Adrenal gland (tissue), 12 donors: ENCODE data around the gene TMEM273. TPM values are rescaled to one million over a fixed set of nuclear protein-coding genes. Genes with fewer than 3 reads are reported as not detected.
A peak's percentile ranks its signal among the peaks of the same experiment; 100 is the strongest.

Experiments used
- DNase-seq, 7 donors: peaks; one replicate each; pipeline ENCODE4 v3.0.0-alpha.2; 2019 to 2020
- H3K27ac ChIP-seq, 5 donors: fragments of 200-600 bp; sonication (generic) in 4 of 5; 1 replicate in 3 of 5; 2 replicates in 2 of 5; pipeline versions ENCODE4 v1.5.1 to v1.8.0; 2016 to 2020; ENCODE audit warnings: mild to moderate bottlenecking in 1 of 5
- H3K27me3 ChIP-seq: fragments of 200-600 bp; 2 replicates; pipeline ENCODE4 v1.8.0; 2021
- H3K36me3 ChIP-seq, 2 donors: fragments of 200-600 bp; replicated peaks in 1 of 2; 1 replicate in 1 of 2; 2 replicates in 1 of 2; pipeline versions ENCODE4 v1.5.1 to v1.8.0; 2018 to 2022
- H3K4me1 ChIP-seq, 2 donors: fragments of 200-600 bp; replicated peaks in 1 of 2; 1 replicate in 1 of 2; 2 replicates in 1 of 2; pipeline versions ENCODE4 v1.5.1 to v1.8.0; 2018 to 2021
- H3K4me3 ChIP-seq, 4 donors: fragments of 200-600 bp; sonication (generic) in 3 of 4; one replicate each; pipeline ENCODE4 v1.5.1; 2016 to 2018
- H3K9me3 ChIP-seq, 3 donors: fragments of 200-600 bp; sonication (generic) in 1 of 3; replicated peaks in 1 of 3; 1 replicate in 2 of 3; 2 replicates in 1 of 3; pipeline versions ENCODE4 v1.5.1 to v1.8.0; 2016 to 2021
- POLR2A ChIP-seq, 2 donors: fragments of 450-650 bp; IDR thresholded peaks; one replicate each; pipeline ENCODE4 v1.6.1; 2017; ENCODE audit warnings: antibody characterized with exemption in 2 of 2, mild to moderate bottlenecking in 2 of 2, moderate library complexity in 1 of 2
- WGBS, 4 donors: extraction: QIAGEN DNeasy Blood & Tissue Kit in 2 of 4; methylation state at CpG; one replicate each; pipeline versions ENCODE4 v1.1.5 to v1.1.7; 2013 to 2017; 5-methylcytosine and 5-hydroxymethylcytosine counted together
- intact Hi-C, 2 donors: fragments of 100-400 bp; cut with DNase I; formaldehyde crosslinking; loops; one replicate each; pipeline versions ENCODE4 v1.14.1 to v1.15.0; 2022 to 2023
- polyA plus RNA-seq, 3 donors: library from polyadenylated mRNA; stranded (reverse); fragments of 200-250 nt in 2 of 3; fragments of 350-450 nt in 1 of 3; fragmentation: Illumina TruSeq in 1 of 3; extraction: RNeasy Lipid Tissue Mini Kit (QIAGEN cat#74804) in 1 of 3; gene quantifications; one replicate each; pipeline ENCODE4 v1.2.3, GENCODE V29; 2013 to 2014
- total RNA-seq, 9 donors: library from RNA; depleted of rRNA in 4 of 9; stranded (reverse); fragments of >200 nt in 4 of 9; fragments of 120-200 nt in 1 of 9; fragmentation: NEBNext Ultra II Directional in 1 of 9; extraction: Animal tissue kit (Norgen Biotek cat#: 25700) in 1 of 9; gene quantifications; one replicate each; pipeline versions ENCODE4 v1.1.0 to v1.2.4, GENCODE V29; 2013 to 2023
- TF ChIP-seq, protein P1 (sequence below), 6 experiments: fragments of 450-650 bp in 4 of 6; fragments of 200-600 bp in 2 of 6; sonication (generic) in 1 of 6; IDR thresholded peaks; 1 replicate in 5 of 6; 2 replicates in 1 of 6; pipeline versions ENCODE4 v1.5.1 to v1.8.0; 2016 to 2021; ENCODE audit warnings: antibody characterized with exemption in 6 of 6, mild to moderate bottlenecking in 2 of 6, moderate library complexity in 1 of 6
- donor health status: healthy with polysubstance abuse.
- donor health status: Bipolar disorder and iron deficiency.
- donor health status: DM: yes; HTN: yes; CAD: no.
- donor health status: DM: no; HTN: no; CAD: no.
- donor health status: DM: no; HTN: no; CAD: no.
- donor health status: DM: yes; HTN: yes; CAD: no.

TMEM273 gene
- total and polyA plus RNA-seq, 12 donors = 2.0 to 10.0 (median 5.8) TPM; not detected in 1

DNA sequence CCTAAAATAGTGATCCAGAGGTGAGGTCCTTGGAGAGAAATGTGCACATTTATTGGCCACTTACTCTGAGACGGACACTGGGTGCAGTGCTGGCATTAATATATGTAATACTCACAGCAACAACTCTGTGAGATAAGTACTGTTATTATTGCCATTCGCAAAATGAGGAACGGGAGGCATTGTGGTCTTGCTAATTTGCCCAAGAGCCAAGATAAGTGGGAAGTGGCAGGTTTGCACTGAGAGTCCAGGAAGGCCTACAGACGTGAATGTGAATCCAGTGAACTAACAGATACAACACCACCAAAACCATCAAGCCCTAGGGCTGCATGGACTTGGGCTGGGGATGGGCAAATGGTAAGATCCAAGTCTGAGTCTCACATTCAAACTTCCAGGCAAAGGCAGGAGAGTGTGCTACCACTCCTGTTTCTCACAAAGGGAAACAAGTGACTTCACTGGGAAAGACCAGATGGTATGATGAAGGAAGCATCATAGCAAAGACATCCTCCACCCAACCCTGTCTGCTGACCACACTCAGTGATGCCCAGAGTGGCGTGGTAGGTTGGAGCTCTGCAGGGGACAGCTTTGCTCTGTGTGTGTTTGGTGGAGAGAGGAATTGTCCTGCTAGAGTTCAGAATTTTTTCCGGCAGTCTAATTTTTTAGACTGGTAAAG is 19.2 kb downstream of the TMEM273 start:
- TF ChIP-seq POLR2A (IDR thresholded peaks at IDR 0.05) = no peak
- TF ChIP-seq, protein P1, sequence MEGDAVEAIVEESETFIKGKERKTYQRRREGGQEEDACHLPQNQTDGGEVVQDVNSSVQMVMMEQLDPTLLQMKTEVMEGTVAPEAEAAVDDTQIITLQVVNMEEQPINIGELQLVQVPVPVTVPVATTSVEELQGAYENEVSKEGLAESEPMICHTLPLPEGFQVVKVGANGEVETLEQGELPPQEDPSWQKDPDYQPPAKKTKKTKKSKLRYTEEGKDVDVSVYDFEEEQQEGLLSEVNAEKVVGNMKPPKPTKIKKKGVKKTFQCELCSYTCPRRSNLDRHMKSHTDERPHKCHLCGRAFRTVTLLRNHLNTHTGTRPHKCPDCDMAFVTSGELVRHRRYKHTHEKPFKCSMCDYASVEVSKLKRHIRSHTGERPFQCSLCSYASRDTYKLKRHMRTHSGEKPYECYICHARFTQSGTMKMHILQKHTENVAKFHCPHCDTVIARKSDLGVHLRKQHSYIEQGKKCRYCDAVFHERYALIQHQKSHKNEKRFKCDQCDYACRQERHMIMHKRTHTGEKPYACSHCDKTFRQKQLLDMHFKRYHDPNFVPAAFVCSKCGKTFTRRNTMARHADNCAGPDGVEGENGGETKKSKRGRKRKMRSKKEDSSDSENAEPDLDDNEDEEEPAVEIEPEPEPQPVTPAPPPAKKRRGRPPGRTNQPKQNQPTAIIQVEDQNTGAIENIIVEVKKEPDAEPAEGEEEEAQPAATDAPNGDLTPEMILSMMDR (IDR thresholded peaks at IDR 0.05) = no peak
- Histone ChIP-seq H3K36me3 (no peaks in the 10 kb centered on the region), H3K27me3 (no peaks in the 10 kb centered on the region), H3K4me3 (no peak overlapping the region), H3K27ac (no peak overlapping the region), H3K4me1 (no peaks in the 10 kb centered on the region), H3K9me3 (no peaks in the 10 kb centered on the region)
- WGBS, 4 donors = 85 to 93% (median 88%) methylated on average over 6 of the region's 6 CpGs
- intact Hi-C loops = loop anchor here in 1 of 2 donors (10.0 kb wide), 1 partner anchor 514 kb away; no protein-coding TSS in a partner anchor
- peak in 1 of 7 donors; percentile 42 for DNase-seq

DNA sequence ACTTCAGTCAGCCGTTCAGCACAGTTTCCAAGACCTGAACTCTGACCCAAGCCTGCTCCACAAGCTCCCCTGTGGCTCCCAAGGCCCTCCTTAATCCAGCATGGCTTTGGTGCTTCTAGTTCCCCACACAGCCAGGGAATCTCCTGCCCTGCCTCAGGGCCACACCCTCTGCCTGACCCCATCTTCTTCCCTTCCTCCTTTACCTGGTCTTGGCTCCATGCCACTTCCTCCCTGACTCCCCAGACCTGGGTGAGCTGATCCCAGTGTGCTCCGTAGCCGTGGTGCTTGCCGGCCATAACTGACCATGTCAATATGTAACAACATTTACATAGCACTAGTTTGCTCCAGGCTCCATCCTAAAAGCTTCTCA is 20.0 kb downstream of the TMEM273 start:
- 90 to 97% (median 92%) methylated on average over 4 of the region's 4 CpGs for WGBS, 4 donors
- Histone ChIP-seq H3K9me3 (no peaks in the 10 kb centered on the region), H3K4me1 (no peaks in the 10 kb centered on the region), H3K4me3 (no peak overlapping the region), H3K27me3 (no peaks in the 10 kb centered on the region), H3K27ac (no peak overlapping the region), H3K36me3 (no peaks in the 10 kb centered on the region)
- intact Hi-C loops = loop anchor here in 1 of 2 donors (10.0 kb wide), 1 partner anchor 513 kb away; no protein-coding TSS in a partner anchor
- no peak for DNase-seq
- no peak for TF ChIP-seq POLR2A (IDR thresholded peaks at IDR 0.05)
- TF ChIP-seq, protein P1 (IDR thresholded peaks at IDR 0.05) = no peak

DNA sequence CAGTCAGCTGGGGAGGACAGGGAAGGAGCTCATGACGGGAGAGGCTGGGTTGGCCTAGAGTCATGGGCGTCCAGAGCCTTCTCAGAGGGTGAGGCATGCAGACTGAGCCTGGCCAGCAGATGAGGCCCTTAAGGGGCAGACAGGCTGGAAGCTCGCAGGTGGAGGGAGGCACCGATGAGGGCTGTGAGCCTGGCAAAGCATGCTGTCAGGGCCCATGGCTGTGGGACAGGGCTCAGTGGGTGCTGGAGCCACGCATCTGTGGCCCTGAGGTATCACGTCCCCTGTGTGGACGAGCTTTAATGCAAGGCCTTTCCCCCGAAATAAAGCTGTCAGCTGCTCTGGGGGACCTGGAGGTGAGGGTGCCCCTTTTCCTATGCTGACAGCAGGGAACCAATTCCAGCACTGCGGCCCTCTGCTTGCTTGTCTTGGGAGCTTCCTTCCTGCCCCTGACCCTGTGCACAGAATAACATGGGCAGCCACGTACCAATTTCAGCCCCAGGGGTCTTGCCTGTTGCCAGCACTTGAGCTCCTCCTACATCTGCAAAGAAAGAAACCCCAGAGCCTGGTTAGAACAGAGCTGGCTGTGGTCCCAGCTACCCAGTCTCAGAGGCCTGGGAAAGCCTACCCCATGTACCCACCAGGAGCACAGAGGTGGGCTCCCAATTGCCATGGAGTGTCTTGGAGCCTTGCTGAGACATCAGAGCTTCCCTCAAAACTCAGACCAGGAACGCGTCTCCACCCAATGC is 20.6 kb downstream of the TMEM273 start:
- H3K27me3 ChIP-seq = no peaks in the 10 kb centered on the region
- TF ChIP-seq POLR2A (IDR thresholded peaks at IDR 0.05) = no peak
- TF ChIP-seq, protein P1 (IDR thresholded peaks at IDR 0.05) = no peak
- intact Hi-C loops = loop anchor here in 1 of 2 donors (10.0 kb wide), 1 partner anchor 513 kb away; no protein-coding TSS in a partner anchor
- WGBS, 4 donors = 88 to 93% (median 90%) methylated on average over 9 to 12 of the region's 12 CpGs
- peak in 1 of 7 donors; percentile 36 for DNase-seq
- no peaks in the 10 kb centered on the region for H3K9me3 ChIP-seq
- no peaks in the 10 kb centered on the region for H3K4me1 ChIP-seq
- H3K27ac ChIP-seq = no peak overlapping the region
- no peak overlapping the region for H3K4me3 ChIP-seq
- no peaks in the 10 kb centered on the region for H3K36me3 ChIP-seq
